ENCODE data around the gene TMEM131L.
"Not testable (repeated sequence)": the region's sequence is repeated elsewhere in the genome, so short reads cannot be mapped to it uniquely, and the experiment has no call there.

The TMEM131L gene

DNA sequence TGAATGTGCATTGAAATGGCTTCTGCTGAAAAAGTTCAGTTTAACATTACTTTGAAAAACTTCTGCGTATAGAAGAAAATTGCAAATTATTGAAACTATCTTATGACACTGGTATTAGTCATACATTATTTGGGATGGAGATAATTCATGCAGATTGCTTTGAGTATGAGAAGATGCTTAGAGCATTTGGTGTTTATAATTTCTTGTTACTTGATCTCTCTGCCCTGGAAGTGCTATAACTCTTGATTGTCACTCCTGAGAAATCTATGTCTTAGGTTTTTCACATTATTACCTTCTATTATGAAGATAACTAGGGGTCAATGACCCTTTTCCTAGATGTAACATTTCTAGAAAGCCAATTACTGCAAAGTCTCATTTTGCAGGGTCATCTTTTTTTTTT is 36.4 kb downstream of the TMEM131L start:
- Histone ChIP-seq H3K4me1 (ENCODE audit: control insufficient read depth, low read depth, low read length) (peaks cover 4% of the 10 kb centered on the region), H3K4me3 (ENCODE audit: low read length) (no peak overlapping the region), H4K8ac (ENCODE audit: low read depth, low read length) (no peak overlapping the region), H2AK5ac (ENCODE audit: low read length) (no peak overlapping the region), H2BK120ac (ENCODE audit: low read depth, low read length) (no peak overlapping the region), H3K79me1 (ENCODE audit: low read length) (peaks cover 7% of the 10 kb centered on the region), H3K36me3 (ENCODE audit: control insufficient read depth, insufficient read depth, low read length) (no peaks in the 10 kb centered on the region), H3K4ac (ENCODE audit: low read depth, low read length) (no peak overlapping the region), H3K23ac (ENCODE audit: low read length) (no peak overlapping the region), H3K27me3 (ENCODE audit: insufficient read depth, low read length, poor library complexity) (no peaks in the 10 kb centered on the region), H2BK15ac (replicated peaks; ENCODE audit: low read depth) (no peak overlapping the region), H3K27ac (ENCODE audit: low read depth, low read length) (no peak overlapping the region), H4K5ac (ENCODE audit: low read length) (no peak overlapping the region), H3K4me2 (ENCODE audit: low read length) (no peak overlapping the region), H2BK5ac (ENCODE audit: low read length) (no peak overlapping the region), H3K79me2 (ENCODE audit: control insufficient read depth, insufficient read depth, low read length) (peaks cover 6% of the 10 kb centered on the region), H3K18ac (ENCODE audit: low read length) (no peak overlapping the region), H3K9ac (ENCODE audit: low read length) (no peak overlapping the region), H3K56ac (ENCODE audit: low read length) (no peak overlapping the region)
- DNase-seq, result no peak
- WGBS (ENCODE audit: extremely low coverage, insufficient coverage, low lambda C conversion rate), result no CpG with 5 or more reads among the region's 1 CpG

DNA sequence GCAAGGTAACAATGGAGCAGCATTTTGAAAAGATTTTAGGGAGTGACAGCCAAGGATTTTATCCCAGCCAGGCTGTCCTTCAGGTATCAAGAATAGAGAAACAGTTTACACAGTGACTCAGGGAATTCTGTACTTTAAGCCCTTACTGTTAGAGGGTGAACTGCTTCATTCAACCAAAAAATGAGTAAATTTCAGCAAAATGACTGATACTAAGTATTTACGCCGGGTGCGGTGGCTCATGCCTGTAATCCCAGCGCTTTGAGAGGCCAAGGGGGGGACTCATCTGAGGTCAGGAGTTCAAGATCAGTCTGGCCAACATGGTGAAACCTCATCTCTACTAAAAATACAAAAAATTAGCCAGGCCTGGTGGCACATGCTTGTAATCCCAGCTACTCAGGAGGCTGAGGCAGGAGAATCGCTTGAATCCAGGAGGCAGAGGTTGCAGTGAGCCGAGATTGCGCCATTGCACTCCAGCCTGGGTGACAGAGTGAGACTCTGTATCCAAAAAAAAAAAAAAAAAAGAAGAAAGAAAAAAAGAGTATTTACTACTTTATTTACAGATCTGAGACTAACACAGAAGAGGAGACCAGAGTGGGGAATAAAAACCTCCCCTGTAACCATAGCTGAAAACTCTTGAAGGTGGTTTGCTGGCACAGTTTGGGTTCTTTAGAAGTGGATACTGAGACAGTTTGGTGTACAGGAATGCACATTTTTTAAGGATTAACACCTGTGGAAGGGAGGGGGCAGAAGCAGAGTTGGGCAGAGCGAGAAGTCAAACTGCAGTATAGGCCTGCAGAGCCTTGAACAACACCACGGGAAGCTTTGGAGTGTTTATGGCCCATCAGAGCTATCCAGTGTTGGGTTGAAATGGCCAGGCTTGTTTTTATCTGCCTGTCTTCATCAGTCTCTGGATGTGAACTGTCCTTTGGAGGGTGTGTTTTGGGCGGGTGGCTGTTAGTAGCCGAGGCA is 40.5 kb downstream of the TMEM131L start:
- H4K5ac ChIP-seq (ENCODE audit: low read length), result no peak overlapping the region
- no peak overlapping the region for H3K9ac ChIP-seq (ENCODE audit: low read length)
- H3K79me2 ChIP-seq (ENCODE audit: control insufficient read depth, insufficient read depth, low read length), result peaks cover 2% of the 10 kb centered on the region
- WGBS (ENCODE audit: extremely low coverage, insufficient coverage, low lambda C conversion rate), result no CpG with 5 or more reads among the region's 11 CpGs
- H2BK120ac ChIP-seq (ENCODE audit: low read depth, low read length), result no peak overlapping the region
- no peak overlapping the region for H3K23ac ChIP-seq (ENCODE audit: low read length)
- no peaks in the 10 kb centered on the region for H3K4me1 ChIP-seq (ENCODE audit: control insufficient read depth, low read depth, low read length)
- no peak overlapping the region for H2AK5ac ChIP-seq (ENCODE audit: low read length)
- H3K4me2 ChIP-seq (ENCODE audit: low read length), result no peak overlapping the region
- no peaks in the 10 kb centered on the region for H3K27me3 ChIP-seq (ENCODE audit: insufficient read depth, low read length, poor library complexity)
- no peak overlapping the region for H3K27ac ChIP-seq (ENCODE audit: low read depth, low read length)
- no peak overlapping the region for H3K4ac ChIP-seq (ENCODE audit: low read depth, low read length)
- H2BK15ac ChIP-seq (replicated peaks; ENCODE audit: low read depth), result no peak overlapping the region
- no peak overlapping the region for H3K4me3 ChIP-seq (ENCODE audit: low read length)
- no peak overlapping the region for H2BK5ac ChIP-seq (ENCODE audit: low read length)
- no peak overlapping the region for H3K18ac ChIP-seq (ENCODE audit: low read length)
- H3K36me3 ChIP-seq (ENCODE audit: control insufficient read depth, insufficient read depth, low read length), result no peaks in the 10 kb centered on the region
- no peak overlapping the region for H3K56ac ChIP-seq (ENCODE audit: low read length)
- DNase-seq, result no peak
- no peak overlapping the region for H4K8ac ChIP-seq (ENCODE audit: low read depth, low read length)
- H3K79me1 ChIP-seq (ENCODE audit: low read length), result peaks cover 4% of the 10 kb centered on the region

DNA sequence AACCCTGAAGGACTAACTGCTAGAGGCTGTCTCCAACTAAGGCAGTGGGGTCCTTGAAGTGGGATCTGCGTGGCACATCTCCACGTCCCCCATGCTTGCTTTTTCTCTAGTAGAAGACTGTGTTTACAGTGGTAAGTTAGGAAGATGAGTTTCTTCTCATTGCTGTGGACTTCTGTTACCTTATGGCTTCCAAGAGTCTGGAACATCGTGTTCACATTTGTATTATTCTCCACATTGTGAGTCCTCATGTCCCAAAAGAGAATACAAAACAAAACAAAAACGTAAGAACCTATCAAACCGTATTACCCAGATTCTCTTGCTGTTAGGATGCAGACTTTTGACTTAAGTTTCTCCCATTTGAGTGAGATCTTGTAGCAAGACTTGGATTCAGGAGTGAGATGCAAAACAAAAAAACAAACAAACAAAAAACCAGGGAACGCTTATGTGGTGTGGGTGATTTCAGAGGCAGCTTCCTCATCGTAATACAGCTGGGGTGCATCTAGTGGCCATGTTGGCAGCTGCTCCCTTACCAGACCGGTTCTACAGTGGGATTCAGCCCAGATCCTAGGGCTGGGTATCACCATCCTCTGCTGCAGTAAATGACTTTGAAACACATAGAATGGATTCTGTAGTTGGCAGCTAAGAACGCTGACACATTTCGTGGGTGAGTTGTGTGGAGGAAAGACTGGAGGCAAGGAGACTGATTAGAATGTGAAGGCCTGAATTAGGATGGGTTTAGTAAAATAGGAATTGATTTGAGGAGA is 41.3 kb downstream of the TMEM131L start:
- Histone ChIP-seq H3K23ac (ENCODE audit: low read length) (no peak overlapping the region), H4K5ac (ENCODE audit: low read length) (no peak overlapping the region), H3K79me1 (ENCODE audit: low read length) (peaks cover 2% of the 10 kb centered on the region), H2BK120ac (ENCODE audit: low read depth, low read length) (no peak overlapping the region), H4K8ac (ENCODE audit: low read depth, low read length) (no peak overlapping the region), H3K4me1 (ENCODE audit: control insufficient read depth, low read depth, low read length) (no peaks in the 10 kb centered on the region), H3K56ac (ENCODE audit: low read length) (no peak overlapping the region), H3K79me2 (ENCODE audit: control insufficient read depth, insufficient read depth, low read length) (peaks cover 2% of the 10 kb centered on the region), H3K18ac (ENCODE audit: low read length) (no peak overlapping the region), H3K36me3 (ENCODE audit: control insufficient read depth, insufficient read depth, low read length) (no peaks in the 10 kb centered on the region), H3K4me3 (ENCODE audit: low read length) (no peak overlapping the region), H2BK5ac (ENCODE audit: low read length) (no peak overlapping the region), H2BK15ac (replicated peaks; ENCODE audit: low read depth) (no peak overlapping the region), H3K27ac (ENCODE audit: low read depth, low read length) (no peak overlapping the region), H3K27me3 (ENCODE audit: insufficient read depth, low read length, poor library complexity) (no peaks in the 10 kb centered on the region), H2AK5ac (ENCODE audit: low read length) (no peak overlapping the region), H3K4ac (ENCODE audit: low read depth, low read length) (no peak overlapping the region), H3K4me2 (ENCODE audit: low read length) (no peak overlapping the region), H3K9ac (ENCODE audit: low read length) (no peak overlapping the region)
- DNase-seq, result no peak
- WGBS (ENCODE audit: extremely low coverage, insufficient coverage, low lambda C conversion rate), result no CpG with 5 or more reads among the region's 10 CpGs

DNA sequence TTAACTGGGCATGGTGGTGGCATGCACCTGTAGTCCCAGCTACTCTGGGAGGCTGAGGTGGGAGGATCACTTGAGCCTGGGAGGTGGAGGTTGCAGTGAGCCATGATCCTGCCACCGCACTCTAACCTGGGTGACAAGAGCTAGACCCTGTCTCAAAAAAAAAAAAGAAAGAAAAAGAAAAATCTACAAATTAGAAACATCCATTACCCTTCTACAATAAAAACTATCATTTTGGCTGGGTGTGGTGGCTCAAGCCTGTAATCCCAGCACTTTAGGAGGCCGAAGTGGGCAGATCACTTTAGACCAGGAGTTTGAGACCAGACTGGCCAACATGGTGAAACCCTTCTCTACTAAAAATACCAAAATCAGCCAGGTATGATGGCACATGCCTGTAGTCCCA is 43.1 kb downstream of the TMEM131L start:
- no CpG with 5 or more reads among the region's 2 CpGs for WGBS (ENCODE audit: extremely low coverage, insufficient coverage, low lambda C conversion rate)
- H3K36me3 ChIP-seq (ENCODE audit: control insufficient read depth, insufficient read depth, low read length), result not testable (repeated sequence)

DNA sequence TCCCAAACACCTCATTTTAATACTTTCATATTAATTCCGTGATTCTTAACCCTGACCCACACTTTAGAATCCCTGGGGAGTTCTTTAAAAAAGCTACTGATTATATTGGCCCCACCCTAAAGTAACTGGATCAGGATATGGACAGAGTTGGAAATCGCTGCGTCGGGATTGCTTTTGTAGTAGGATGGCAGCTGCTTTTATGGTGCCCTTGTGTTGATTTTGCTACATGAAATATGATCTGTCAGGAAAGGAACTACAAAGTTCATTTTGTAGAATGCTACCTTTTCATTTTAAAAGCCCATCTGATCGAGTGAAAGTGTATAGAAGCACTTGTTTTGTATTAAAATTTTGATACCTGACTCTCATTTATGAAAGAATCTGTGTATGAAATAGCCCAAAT is 43.6 kb downstream of the TMEM131L start:
- Histone ChIP-seq H4K8ac (ENCODE audit: low read depth, low read length) (no peak overlapping the region), H2AK5ac (ENCODE audit: low read length) (no peak overlapping the region), H3K36me3 (ENCODE audit: control insufficient read depth, insufficient read depth, low read length) (no peaks in the 10 kb centered on the region), H3K56ac (ENCODE audit: low read length) (no peak overlapping the region), H3K79me2 (ENCODE audit: control insufficient read depth, insufficient read depth, low read length) (peaks cover under 1% of the 10 kb centered on the region), H3K27me3 (ENCODE audit: insufficient read depth, low read length, poor library complexity) (no peaks in the 10 kb centered on the region), H3K4me3 (ENCODE audit: low read length) (no peak overlapping the region), H3K18ac (ENCODE audit: low read length) (no peak overlapping the region), H4K5ac (ENCODE audit: low read length) (no peak overlapping the region), H3K79me1 (ENCODE audit: low read length) (peaks cover 4% of the 10 kb centered on the region), H2BK120ac (ENCODE audit: low read depth, low read length) (no peak overlapping the region), H3K27ac (ENCODE audit: low read depth, low read length) (no peak overlapping the region), H3K4me1 (ENCODE audit: control insufficient read depth, low read depth, low read length) (peaks cover 2% of the 10 kb centered on the region), H2BK15ac (replicated peaks; ENCODE audit: low read depth) (no peak overlapping the region), H3K4ac (ENCODE audit: low read depth, low read length) (no peak overlapping the region), H2BK5ac (ENCODE audit: low read length) (no peak overlapping the region), H3K4me2 (ENCODE audit: low read length) (no peak overlapping the region), H3K23ac (ENCODE audit: low read length) (no peak overlapping the region), H3K9ac (ENCODE audit: low read length) (no peak overlapping the region)
- no CpG with 5 or more reads among the region's 5 CpGs for WGBS (ENCODE audit: extremely low coverage, insufficient coverage, low lambda C conversion rate)
- no peak for DNase-seq

More for the DNA sequence above, 43.1 kb downstream of the TMEM131L start:
- not testable (repeated sequence) for H3K27ac ChIP-seq (ENCODE audit: low read depth, low read length); H3K79me2 ChIP-seq (ENCODE audit: control insufficient read depth, insufficient read depth, low read length); H4K8ac ChIP-seq (ENCODE audit: low read depth, low read length); H3K9ac ChIP-seq (ENCODE audit: low read length); H2AK5ac ChIP-seq (ENCODE audit: low read length); H3K4me2 ChIP-seq (ENCODE audit: low read length); H2BK120ac ChIP-seq (ENCODE audit: low read depth, low read length); H3K4me1 ChIP-seq (ENCODE audit: control insufficient read depth, low read depth, low read length); H2BK5ac ChIP-seq (ENCODE audit: low read length); H2BK15ac ChIP-seq (replicated peaks; ENCODE audit: low read depth); H3K79me1 ChIP-seq (ENCODE audit: low read length); DNase-seq; H3K23ac ChIP-seq (ENCODE audit: low read length); H3K4me3 ChIP-seq (ENCODE audit: low read length); H3K27me3 ChIP-seq (ENCODE audit: insufficient read depth, low read length, poor library complexity); H3K4ac ChIP-seq (ENCODE audit: low read depth, low read length); H3K18ac ChIP-seq (ENCODE audit: low read length); H3K56ac ChIP-seq (ENCODE audit: low read length); H4K5ac ChIP-seq (ENCODE audit: low read length)

Data from mesendoderm (in vitro differentiated cells).